ENCODE data around the gene CADM2.
"Not testable (repeated sequence)": the region's sequence is repeated elsewhere in the genome, so short reads cannot be mapped to it uniquely, and the experiment has no call there.

Gene CADM2

DNA sequence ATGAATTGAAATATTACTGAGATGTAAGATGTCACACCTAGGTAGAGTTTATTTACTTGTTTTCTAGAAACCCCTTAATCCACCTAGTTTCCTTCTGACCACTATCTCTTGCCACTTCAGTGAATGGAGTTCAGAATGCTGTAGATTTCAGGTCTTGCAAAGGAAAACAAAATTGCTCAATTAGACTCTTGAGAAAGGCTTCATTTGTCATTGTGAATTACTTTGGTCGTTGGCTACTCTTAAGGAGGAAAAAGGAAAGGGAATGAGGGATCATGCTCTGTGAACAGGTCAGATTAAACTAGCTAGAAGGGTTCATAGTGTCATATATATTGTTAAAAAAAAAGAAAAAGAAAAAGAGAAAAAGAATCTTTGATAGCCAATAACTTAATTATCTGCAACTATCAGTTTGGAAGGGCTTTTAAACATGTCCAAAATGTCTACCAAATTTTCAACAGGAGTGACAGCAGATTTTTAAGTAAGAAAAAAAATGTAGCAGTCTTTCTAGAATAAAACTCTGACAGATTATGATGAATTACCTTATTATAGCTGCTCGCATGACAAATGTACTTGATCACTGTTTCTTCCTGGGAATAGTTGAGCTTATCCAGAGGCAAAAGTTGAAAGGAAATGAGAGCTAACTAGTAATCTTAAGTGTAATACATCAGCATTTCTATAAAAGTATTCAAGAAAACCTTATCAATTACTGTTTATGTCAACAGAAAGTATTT, 543.5 kb downstream of the CADM2 start:
- Histone ChIP-seq H3K36me3 (ENCODE audit: control insufficient read depth in 1 of 2, insufficient read depth in 2 of 2, low read depth in 1 of 2, low read length in 2 of 2) (no peaks in the 10 kb centered on the region), H4K8ac (ENCODE audit: low read length) (no peak overlapping the region), H3K79me1 (replicated peaks; ENCODE audit: low read length, poor library complexity, severe bottlenecking) (no peaks in the 10 kb centered on the region), H3K4me3 (ENCODE audit: insufficient read depth in 1 of 2, low read depth in 1 of 2, low read length in 2 of 2) (no peak overlapping the region), H4K91ac (ENCODE audit: low read length) (no peak overlapping the region), H2AFZ (ENCODE audit: low read depth, low read length) (no peak overlapping the region), H3K4ac (ENCODE audit: low read depth in 1 of 2, low read length in 2 of 2) (no peak overlapping the region), H3K9ac (ENCODE audit: low read length) (no peak overlapping the region), H3K27me3 (ENCODE audit: control insufficient read depth in 1 of 2, insufficient read depth in 1 of 2, low read length in 2 of 2) (no peaks in the 10 kb centered on the region), H3K23ac (ENCODE audit: low read length in 2 of 2) (no peak overlapping the region), H2BK120ac (ENCODE audit: low read depth, low read length) (no peak overlapping the region), H2BK12ac (ENCODE audit: low read length in 2 of 2) (no peak overlapping the region), H3K4me2 (ENCODE audit: low read length, poor library complexity, severe bottlenecking) (no peak overlapping the region), H2BK15ac (ENCODE audit: low read depth, poor library complexity, severe bottlenecking) (no peak overlapping the region), H2BK5ac (ENCODE audit: low read depth, low read length, poor library complexity, severe bottlenecking) (no peak overlapping the region), H3K9me3 (ENCODE audit: control insufficient read depth, low read length) (no peaks in the 10 kb centered on the region), H2AK5ac (ENCODE audit: low read length, severe bottlenecking) (no peak overlapping the region), H3K14ac (ENCODE audit: low read length in 2 of 2) (no peak overlapping the region), H3K27ac (ENCODE audit: low read length, poor library complexity, severe bottlenecking) (no peak overlapping the region), H3K4me1 (ENCODE audit: control insufficient read depth, insufficient read depth, low read depth, low read length) (no peaks in the 10 kb centered on the region), H3K18ac (ENCODE audit: low read depth in 1 of 2, low read length in 2 of 2) (no peak overlapping the region)
- no peak for DNase-seq
- 32% methylated on average over 1 of the region's 2 CpGs for WGBS

- H3K18ac ChIP-seq (ENCODE audit: low read depth in 1 of 2, low read length in 2 of 2); H4K91ac ChIP-seq (ENCODE audit: low read length); H3K9ac ChIP-seq (ENCODE audit: low read length); H3K4me1 ChIP-seq (ENCODE audit: control insufficient read depth, insufficient read depth, low read depth, low read length); DNase-seq; H2BK15ac ChIP-seq (ENCODE audit: low read depth, poor library complexity, severe bottlenecking); H3K4me2 ChIP-seq (ENCODE audit: low read length, poor library complexity, severe bottlenecking); H2AFZ ChIP-seq (ENCODE audit: low read depth, low read length); H3K14ac ChIP-seq (ENCODE audit: low read length in 2 of 2); H2BK12ac ChIP-seq (ENCODE audit: low read length in 2 of 2); H3K4ac ChIP-seq (ENCODE audit: low read depth in 1 of 2, low read length in 2 of 2); H3K23ac ChIP-seq (ENCODE audit: low read length in 2 of 2); H2AK5ac ChIP-seq (ENCODE audit: low read length, severe bottlenecking); H3K27ac ChIP-seq (ENCODE audit: low read length, poor library complexity, severe bottlenecking); H3K9me3 ChIP-seq (ENCODE audit: control insufficient read depth, low read length); H3K36me3 ChIP-seq (ENCODE audit: control insufficient read depth in 1 of 2, insufficient read depth in 2 of 2, low read depth in 1 of 2, low read length in 2 of 2); H3K79me1 ChIP-seq (replicated peaks; ENCODE audit: low read length, poor library complexity, severe bottlenecking); H3K27me3 ChIP-seq (ENCODE audit: control insufficient read depth in 1 of 2, insufficient read depth in 1 of 2, low read length in 2 of 2); H4K8ac ChIP-seq (ENCODE audit: low read length); H3K4me3 ChIP-seq (ENCODE audit: insufficient read depth in 1 of 2, low read depth in 1 of 2, low read length in 2 of 2); H2BK120ac ChIP-seq (ENCODE audit: low read depth, low read length); H2BK5ac ChIP-seq (ENCODE audit: low read depth, low read length, poor library complexity, severe bottlenecking): not testable (repeated sequence)
- WGBS = 93% methylated on average over 31 of the region's 33 CpGs
Measured at GRCh38 chr3:85504129-85504784, 545.5 kb downstream of the CADM2 start.

- 92% methylated on average over 27 of the region's 41 CpGs for WGBS
- H3K18ac ChIP-seq (ENCODE audit: low read depth in 1 of 2, low read length in 2 of 2); H3K27me3 ChIP-seq (ENCODE audit: control insufficient read depth in 1 of 2, insufficient read depth in 1 of 2, low read length in 2 of 2); H2BK15ac ChIP-seq (ENCODE audit: low read depth, poor library complexity, severe bottlenecking); H3K27ac ChIP-seq (ENCODE audit: low read length, poor library complexity, severe bottlenecking); H3K4me1 ChIP-seq (ENCODE audit: control insufficient read depth, insufficient read depth, low read depth, low read length); H3K9me3 ChIP-seq (ENCODE audit: control insufficient read depth, low read length); H3K36me3 ChIP-seq (ENCODE audit: control insufficient read depth in 1 of 2, insufficient read depth in 2 of 2, low read depth in 1 of 2, low read length in 2 of 2); H2BK120ac ChIP-seq (ENCODE audit: low read depth, low read length); H2AFZ ChIP-seq (ENCODE audit: low read depth, low read length); H3K4ac ChIP-seq (ENCODE audit: low read depth in 1 of 2, low read length in 2 of 2); H2BK5ac ChIP-seq (ENCODE audit: low read depth, low read length, poor library complexity, severe bottlenecking); H3K9ac ChIP-seq (ENCODE audit: low read length); H3K79me1 ChIP-seq (replicated peaks; ENCODE audit: low read length, poor library complexity, severe bottlenecking); H2BK12ac ChIP-seq (ENCODE audit: low read length in 2 of 2); H4K8ac ChIP-seq (ENCODE audit: low read length); H3K4me3 ChIP-seq (ENCODE audit: insufficient read depth in 1 of 2, low read depth in 1 of 2, low read length in 2 of 2); H2AK5ac ChIP-seq (ENCODE audit: low read length, severe bottlenecking); DNase-seq; H3K4me2 ChIP-seq (ENCODE audit: low read length, poor library complexity, severe bottlenecking); H3K23ac ChIP-seq (ENCODE audit: low read length in 2 of 2); H4K91ac ChIP-seq (ENCODE audit: low read length); H3K14ac ChIP-seq (ENCODE audit: low read length in 2 of 2): not testable (repeated sequence)
Measured at GRCh38 chr3:85504785-85505511, 546.2 kb downstream of the CADM2 start.

- not testable (repeated sequence) for H3K4me2 ChIP-seq (ENCODE audit: low read length, poor library complexity, severe bottlenecking); H2AFZ ChIP-seq (ENCODE audit: low read depth, low read length); H2BK120ac ChIP-seq (ENCODE audit: low read depth, low read length); H3K9ac ChIP-seq (ENCODE audit: low read length); H3K4ac ChIP-seq (ENCODE audit: low read depth in 1 of 2, low read length in 2 of 2); H3K27ac ChIP-seq (ENCODE audit: low read length, poor library complexity, severe bottlenecking); H3K9me3 ChIP-seq (ENCODE audit: control insufficient read depth, low read length); DNase-seq; H3K27me3 ChIP-seq (ENCODE audit: control insufficient read depth in 1 of 2, insufficient read depth in 1 of 2, low read length in 2 of 2); H2BK12ac ChIP-seq (ENCODE audit: low read length in 2 of 2); H3K36me3 ChIP-seq (ENCODE audit: control insufficient read depth in 1 of 2, insufficient read depth in 2 of 2, low read depth in 1 of 2, low read length in 2 of 2); H2AK5ac ChIP-seq (ENCODE audit: low read length, severe bottlenecking); H2BK5ac ChIP-seq (ENCODE audit: low read depth, low read length, poor library complexity, severe bottlenecking); H3K4me1 ChIP-seq (ENCODE audit: control insufficient read depth, insufficient read depth, low read depth, low read length); H2BK15ac ChIP-seq (ENCODE audit: low read depth, poor library complexity, severe bottlenecking); H3K14ac ChIP-seq (ENCODE audit: low read length in 2 of 2); H4K8ac ChIP-seq (ENCODE audit: low read length); H3K18ac ChIP-seq (ENCODE audit: low read depth in 1 of 2, low read length in 2 of 2); H3K4me3 ChIP-seq (ENCODE audit: insufficient read depth in 1 of 2, low read depth in 1 of 2, low read length in 2 of 2); H3K79me1 ChIP-seq (replicated peaks; ENCODE audit: low read length, poor library complexity, severe bottlenecking); H3K23ac ChIP-seq (ENCODE audit: low read length in 2 of 2); H4K91ac ChIP-seq (ENCODE audit: low read length)
- 82% methylated on average over 5 of the region's 5 CpGs for WGBS
Measured at GRCh38 chr3:85507052-85507451, 548.3 kb downstream of the CADM2 start.

All from mesenchymal stem cell (in vitro differentiated cells and primary cell).